ENCODE measurements around the gene DLK2.

DLK2 gene

GRCh38 chr6:43481075-43481474, 25.7 kb upstream of the DLK2 start:
- Histone ChIP-seq H3K27me3 (ENCODE audit: low read depth, low read length) (no peaks in the 10 kb centered on the region), H3K4me1 (ENCODE audit: control insufficient read depth in 1 of 2, insufficient read depth in 2 of 2, low read length in 2 of 2) (peaks cover 15 to 23% of the 10 kb centered on the region in 2 donors), H3K9me3 (ENCODE audit: control insufficient read depth in 1 of 2, low read length in 2 of 2) (no peaks in the 10 kb centered on the region), H3K27ac (ENCODE audit: low read length) (no peak overlapping the region), H3K36me3 (ENCODE audit: control insufficient read depth in 1 of 2, insufficient read depth in 2 of 2, low read length in 2 of 2) (no peaks in the 10 kb centered on the region), H3K4me3 (ENCODE audit: low read depth in 1 of 2, low read length in 2 of 2) (no peak overlapping the region)

GRCh38 chr6:43478008-43478372, 22.6 kb upstream of the DLK2 start:
- H3K4me3 ChIP-seq (ENCODE audit: low read depth in 1 of 2, low read length in 2 of 2), result peak overlapping the region; percentile 84 to 86
- H3K27me3 ChIP-seq (ENCODE audit: low read depth, low read length), result no peaks in the 10 kb centered on the region
- H3K36me3 ChIP-seq (ENCODE audit: control insufficient read depth in 1 of 2, insufficient read depth in 2 of 2, low read length in 2 of 2), result no peaks in the 10 kb centered on the region
- H3K9me3 ChIP-seq (ENCODE audit: control insufficient read depth in 1 of 2, low read length in 2 of 2), result no peaks in the 10 kb centered on the region
- H3K4me1 ChIP-seq (ENCODE audit: control insufficient read depth in 1 of 2, insufficient read depth in 2 of 2, low read length in 2 of 2), result peaks cover 15 to 23% of the 10 kb centered on the region in 2 donors
- H3K27ac ChIP-seq (ENCODE audit: low read length), result peak overlapping the region; percentile 82

- H3K27ac ChIP-seq (ENCODE audit: low read length), result peak within 1 kb of the TSS; percentile 82
- H3K9me3 ChIP-seq (ENCODE audit: control insufficient read depth in 1 of 2, low read length in 2 of 2), result no peaks in the 10 kb centered on the region
- H3K27me3 ChIP-seq (ENCODE audit: low read depth, low read length), result no peaks in the 10 kb centered on the region
- H3K36me3 ChIP-seq (ENCODE audit: control insufficient read depth in 1 of 2, insufficient read depth in 2 of 2, low read length in 2 of 2), result no peaks in the 10 kb centered on the region
- peaks cover 15 to 23% of the 10 kb centered on the region in 2 donors for H3K4me1 ChIP-seq (ENCODE audit: control insufficient read depth in 1 of 2, insufficient read depth in 2 of 2, low read length in 2 of 2)
- peak within 1 kb of the TSS; percentile 84 to 86 for H3K4me3 ChIP-seq (ENCODE audit: low read depth in 1 of 2, low read length in 2 of 2)
Measured at GRCh38 chr6:43477235-43478007, 22.1 kb upstream of the DLK2 start, which contains the start of gene TJAP1. Gene TJAP1, plus strand, starts transcription at chr6:43477570. Its CDS starts 21,432 bp downstream, at chr6:43499002.

- peak overlapping the region; percentile 82 for H3K27ac ChIP-seq (ENCODE audit: low read length)
- H3K36me3 ChIP-seq (ENCODE audit: control insufficient read depth in 1 of 2, insufficient read depth in 2 of 2, low read length in 2 of 2), result no peaks in the 10 kb centered on the region
- no peaks in the 10 kb centered on the region for H3K9me3 ChIP-seq (ENCODE audit: control insufficient read depth in 1 of 2, low read length in 2 of 2)
- peaks cover 15 to 23% of the 10 kb centered on the region in 2 donors for H3K4me1 ChIP-seq (ENCODE audit: control insufficient read depth in 1 of 2, insufficient read depth in 2 of 2, low read length in 2 of 2)
- H3K27me3 ChIP-seq (ENCODE audit: low read depth, low read length), result no peaks in the 10 kb centered on the region
- H3K4me3 ChIP-seq (ENCODE audit: low read depth in 1 of 2, low read length in 2 of 2), result peak overlapping the region; percentile 84 to 86
Measured at GRCh38 chr6:43476746-43477145, 21.4 kb upstream of the DLK2 start.

- no peaks in the 10 kb centered on the region for H3K9me3 ChIP-seq (ENCODE audit: control insufficient read depth in 1 of 2, low read length in 2 of 2)
- no peaks in the 10 kb centered on the region for H3K36me3 ChIP-seq (ENCODE audit: control insufficient read depth in 1 of 2, insufficient read depth in 2 of 2, low read length in 2 of 2)
- no peak overlapping the region for H3K27ac ChIP-seq (ENCODE audit: low read length)
- H3K4me1 ChIP-seq (ENCODE audit: control insufficient read depth in 1 of 2, insufficient read depth in 2 of 2, low read length in 2 of 2), result peaks cover 15 to 23% of the 10 kb centered on the region in 2 donors
- no peaks in the 10 kb centered on the region for H3K27me3 ChIP-seq (ENCODE audit: low read depth, low read length)
- H3K4me3 ChIP-seq (ENCODE audit: low read depth in 1 of 2, low read length in 2 of 2), result no peak overlapping the region
Measured at GRCh38 chr6:43475516-43475915, 20.2 kb upstream of the DLK2 start.

GRCh38 chr6:43472515-43472914, 17.2 kb upstream of the DLK2 start:
- no peaks in the 10 kb centered on the region for H3K36me3 ChIP-seq (ENCODE audit: control insufficient read depth in 1 of 2, insufficient read depth in 2 of 2, low read length in 2 of 2)
- H3K27ac ChIP-seq (ENCODE audit: low read length), result no peak overlapping the region
- H3K4me1 ChIP-seq (ENCODE audit: control insufficient read depth in 1 of 2, insufficient read depth in 2 of 2, low read length in 2 of 2), result peaks cover 0 to 3% of the 10 kb centered on the region in 2 donors
- H3K27me3 ChIP-seq (ENCODE audit: low read depth, low read length), result no peaks in the 10 kb centered on the region
- H3K4me3 ChIP-seq (ENCODE audit: low read depth in 1 of 2, low read length in 2 of 2), result no peak overlapping the region
- no peaks in the 10 kb centered on the region for H3K9me3 ChIP-seq (ENCODE audit: control insufficient read depth in 1 of 2, low read length in 2 of 2)

- Histone ChIP-seq H3K27ac (ENCODE audit: low read length) (no peak overlapping the region), H3K4me1 (ENCODE audit: control insufficient read depth in 1 of 2, insufficient read depth in 2 of 2, low read length in 2 of 2) (no peaks in the 10 kb centered on the region), H3K36me3 (ENCODE audit: control insufficient read depth in 1 of 2, insufficient read depth in 2 of 2, low read length in 2 of 2) (no peaks in the 10 kb centered on the region), H3K9me3 (ENCODE audit: control insufficient read depth in 1 of 2, low read length in 2 of 2) (no peaks in the 10 kb centered on the region), H3K4me3 (ENCODE audit: low read depth in 1 of 2, low read length in 2 of 2) (no peak overlapping the region), H3K27me3 (ENCODE audit: low read depth, low read length) (no peaks in the 10 kb centered on the region)
Measured at GRCh38 chr6:43471399-43471798, 16.1 kb upstream of the DLK2 start.

- no peaks in the 10 kb centered on the region for H3K27me3 ChIP-seq (ENCODE audit: low read depth, low read length)
- H3K27ac ChIP-seq (ENCODE audit: low read length), result no peak overlapping the region
- no peaks in the 10 kb centered on the region for H3K4me1 ChIP-seq (ENCODE audit: control insufficient read depth in 1 of 2, insufficient read depth in 2 of 2, low read length in 2 of 2)
- H3K36me3 ChIP-seq (ENCODE audit: control insufficient read depth in 1 of 2, insufficient read depth in 2 of 2, low read length in 2 of 2), result no peaks in the 10 kb centered on the region
- H3K4me3 ChIP-seq (ENCODE audit: low read depth in 1 of 2, low read length in 2 of 2), result no peak overlapping the region
- H3K9me3 ChIP-seq (ENCODE audit: control insufficient read depth in 1 of 2, low read length in 2 of 2), result no peaks in the 10 kb centered on the region
Measured at GRCh38 chr6:43469947-43470346, 14.6 kb upstream of the DLK2 start.

GRCh38 chr6:43468748-43469681, 13.7 kb upstream of the DLK2 start:
- H3K4me1 ChIP-seq (ENCODE audit: control insufficient read depth in 1 of 2, insufficient read depth in 2 of 2, low read length in 2 of 2), result no peaks in the 10 kb centered on the region
- H3K9me3 ChIP-seq (ENCODE audit: control insufficient read depth in 1 of 2, low read length in 2 of 2), result no peaks in the 10 kb centered on the region
- no peak overlapping the region for H3K27ac ChIP-seq (ENCODE audit: low read length)
- no peaks in the 10 kb centered on the region for H3K27me3 ChIP-seq (ENCODE audit: low read depth, low read length)
- H3K4me3 ChIP-seq (ENCODE audit: low read depth in 1 of 2, low read length in 2 of 2), result no peak overlapping the region
- no peaks in the 10 kb centered on the region for H3K36me3 ChIP-seq (ENCODE audit: control insufficient read depth in 1 of 2, insufficient read depth in 2 of 2, low read length in 2 of 2)

- no peaks in the 10 kb centered on the region for H3K9me3 ChIP-seq (ENCODE audit: control insufficient read depth in 1 of 2, low read length in 2 of 2)
- no peaks in the 10 kb centered on the region for H3K4me1 ChIP-seq (ENCODE audit: control insufficient read depth in 1 of 2, insufficient read depth in 2 of 2, low read length in 2 of 2)
- no peaks in the 10 kb centered on the region for H3K27me3 ChIP-seq (ENCODE audit: low read depth, low read length)
- H3K27ac ChIP-seq (ENCODE audit: low read length), result no peak overlapping the region
- H3K36me3 ChIP-seq (ENCODE audit: control insufficient read depth in 1 of 2, insufficient read depth in 2 of 2, low read length in 2 of 2), result no peaks in the 10 kb centered on the region
- H3K4me3 ChIP-seq (ENCODE audit: low read depth in 1 of 2, low read length in 2 of 2), result no peak overlapping the region
Measured at GRCh38 chr6:43468240-43468639, 12.9 kb upstream of the DLK2 start.

GRCh38 chr6:43467752-43468151, 12.4 kb upstream of the DLK2 start:
- Histone ChIP-seq H3K4me3 (ENCODE audit: low read depth in 1 of 2, low read length in 2 of 2) (no peak overlapping the region), H3K36me3 (ENCODE audit: control insufficient read depth in 1 of 2, insufficient read depth in 2 of 2, low read length in 2 of 2) (no peaks in the 10 kb centered on the region), H3K9me3 (ENCODE audit: control insufficient read depth in 1 of 2, low read length in 2 of 2) (no peaks in the 10 kb centered on the region), H3K4me1 (ENCODE audit: control insufficient read depth in 1 of 2, insufficient read depth in 2 of 2, low read length in 2 of 2) (no peaks in the 10 kb centered on the region), H3K27ac (ENCODE audit: low read length) (no peak overlapping the region), H3K27me3 (ENCODE audit: low read depth, low read length) (no peaks in the 10 kb centered on the region)
